Glomerular visceral epithelial cell (primary cell): ENCODE data around the gene KCNK3.
A peak's percentile ranks its signal among the peaks of the same experiment; 100 is the strongest.
"Not testable (repeated sequence)": the region's sequence is repeated elsewhere in the genome, so short reads cannot be mapped to it uniquely, and the experiment has no call there.

ENCODE experiments used
- DNase-seq: peaks from one replicate; pipeline ENCODE4 v3.0.0-alpha.2; 2016; ENCODE audit errors: extremely low spot score

The KCNK3 gene

GRCh38 chr2:26730549-26731344, 38.2 kb downstream of the KCNK3 start:
- no peak for DNase-seq

GRCh38 chr2:26731714-26732113, 39.2 kb downstream of the KCNK3 start:
- DNase-seq, result no peak

DNA sequence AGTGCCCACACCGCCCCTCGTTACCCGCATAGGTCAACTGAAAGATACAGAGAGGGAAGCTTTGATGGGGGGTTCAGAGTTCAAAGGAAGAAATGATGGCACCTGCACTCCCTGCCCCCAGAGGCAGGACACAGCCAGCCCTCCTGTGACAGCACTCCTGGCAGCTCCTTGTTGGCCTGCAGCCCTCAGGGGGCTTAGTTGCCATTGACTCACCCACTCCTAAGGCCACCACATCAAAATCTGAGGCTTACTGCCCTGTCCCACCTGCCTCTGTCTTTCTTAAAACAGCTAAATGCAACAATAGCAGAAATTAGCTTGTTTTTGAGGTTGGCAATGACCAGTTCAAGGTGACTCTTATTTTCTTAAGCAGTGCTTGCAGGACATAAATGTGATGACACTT, 39.9 kb downstream of the KCNK3 start:
- DNase-seq, result no peak

- DNase-seq, result no peak
Measured at GRCh38 chr2:26733413-26733812, 40.9 kb downstream of the KCNK3 start.

GRCh38 chr2:26735097-26735496, 42.6 kb downstream of the KCNK3 start:
- peak; percentile 48 for DNase-seq

- no peak for DNase-seq
Measured at GRCh38 chr2:26735883-26736588, 43.5 kb downstream of the KCNK3 start.

DNA sequence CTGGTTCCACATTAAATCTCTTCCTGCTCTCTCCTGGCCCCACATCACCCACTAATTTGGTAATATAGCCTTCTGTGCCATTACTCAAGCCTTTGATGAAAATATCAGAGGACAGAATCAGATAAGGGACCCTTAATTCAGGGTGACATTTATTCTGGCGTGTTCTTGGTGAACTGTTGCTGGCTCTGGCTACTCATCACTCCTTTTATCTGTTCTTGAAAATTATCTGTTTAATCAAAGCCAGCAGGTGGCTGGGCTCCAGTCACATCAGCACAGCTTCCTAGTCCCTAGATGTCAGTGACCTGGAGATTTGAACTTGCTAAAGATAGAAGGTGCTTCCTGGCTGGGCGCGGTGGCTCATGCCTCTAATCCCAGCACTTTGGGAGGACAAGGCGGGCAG, 44.7 kb downstream of the KCNK3 start:
- no peak for DNase-seq

- no peak for DNase-seq
Measured at GRCh38 chr2:26738481-26738880, 46.0 kb downstream of the KCNK3 start.

DNA sequence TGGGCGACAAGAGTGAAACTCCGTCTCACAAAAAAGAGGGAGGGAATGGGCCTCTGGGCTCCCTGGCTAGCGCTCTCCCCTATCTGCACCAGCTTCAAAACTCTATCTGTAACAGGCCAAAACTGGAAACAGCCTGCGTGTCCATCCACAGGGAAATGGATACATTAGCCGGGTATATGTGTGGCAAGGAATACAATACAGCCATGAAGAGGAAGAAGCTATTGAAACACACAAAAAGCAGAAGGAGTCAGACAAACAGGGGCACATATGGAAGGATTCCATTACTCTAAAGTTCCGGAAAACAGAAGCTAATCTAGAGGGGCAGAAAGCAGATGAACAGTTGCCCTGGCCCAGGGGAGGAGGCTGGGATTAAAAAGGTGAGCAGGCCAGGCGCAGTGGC, 47.0 kb downstream of the KCNK3 start:
- no peak for DNase-seq

GRCh38 chr2:26740346-26740745, 47.8 kb downstream of the KCNK3 start:
- no peak for DNase-seq

GRCh38 chr2:26740890-26741302, 48.4 kb downstream of the KCNK3 start:
- DNase-seq, result no peak

DNA sequence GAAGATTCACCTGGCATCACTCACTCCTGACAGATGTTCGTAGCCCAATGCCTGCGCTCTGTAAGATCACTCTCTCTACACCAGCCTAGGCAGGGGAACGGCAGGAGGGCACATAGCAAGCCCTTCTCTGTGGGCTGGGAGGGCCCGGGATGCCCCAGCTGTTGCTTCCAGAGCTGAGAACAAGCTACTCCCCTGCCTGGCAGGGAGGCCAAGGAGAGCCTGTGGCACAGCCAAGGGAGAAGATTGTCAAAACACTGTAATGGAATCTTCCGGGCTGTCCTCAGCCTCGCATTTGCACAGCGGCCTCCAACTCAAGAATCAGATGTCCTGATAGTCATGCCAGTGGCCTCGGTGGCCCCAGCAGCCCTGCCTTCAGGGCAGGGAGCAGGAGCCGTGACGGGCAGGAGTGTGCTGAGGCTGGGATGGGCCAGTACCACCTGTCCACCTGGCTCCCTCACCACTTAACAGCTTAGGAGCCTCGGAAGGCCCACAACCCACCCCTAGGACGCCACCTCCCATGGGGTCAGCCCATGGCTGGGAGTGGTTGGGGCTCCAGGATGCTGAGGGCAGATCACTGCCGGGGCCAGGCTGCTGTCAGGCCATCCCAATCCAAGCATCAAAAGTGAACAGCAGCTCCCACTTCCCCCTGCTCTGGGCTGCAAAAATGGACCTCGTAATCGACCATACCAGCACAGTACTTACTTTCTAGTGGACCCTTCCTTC, 49.7 kb downstream of the KCNK3 start:
- DNase-seq, result no peak

DNA sequence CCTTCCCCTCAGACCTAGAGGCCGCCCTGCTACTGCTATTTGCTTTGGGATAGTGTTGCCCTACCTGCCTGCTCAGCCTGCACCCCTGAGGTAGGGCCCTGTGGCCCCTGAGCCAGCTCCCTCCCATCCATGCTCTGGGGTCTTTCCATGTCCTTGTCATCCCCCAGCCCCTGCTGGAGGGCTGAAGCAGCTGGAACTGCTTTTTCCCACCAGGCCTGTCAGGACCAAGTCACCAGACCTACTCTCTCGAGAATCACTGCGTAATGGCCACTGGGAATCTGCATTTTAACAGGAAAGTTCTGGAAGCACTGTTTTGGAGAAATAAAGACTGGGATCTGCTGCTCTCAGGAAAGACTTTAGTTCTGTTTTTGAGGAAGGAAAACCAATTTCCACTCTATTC, 51.3 kb downstream of the KCNK3 start:
- no peak for DNase-seq

- DNase-seq, result no peak
Measured at GRCh38 chr2:26744953-26745352, 52.4 kb downstream of the KCNK3 start.

- peak; percentile 72 for DNase-seq
Measured at GRCh38 chr2:26745609-26746327, 53.2 kb downstream of the KCNK3 start.

GRCh38 chr2:26746934-26747333, 54.4 kb downstream of the KCNK3 start:
- no peak for DNase-seq

- DNase-seq, result peak; percentile 13
Measured at GRCh38 chr2:26749787-26750420, 57.4 kb downstream of the KCNK3 start.

- DNase-seq, result not testable (repeated sequence)
Measured at GRCh38 chr2:26750467-26750866, 57.9 kb downstream of the KCNK3 start.

DNA sequence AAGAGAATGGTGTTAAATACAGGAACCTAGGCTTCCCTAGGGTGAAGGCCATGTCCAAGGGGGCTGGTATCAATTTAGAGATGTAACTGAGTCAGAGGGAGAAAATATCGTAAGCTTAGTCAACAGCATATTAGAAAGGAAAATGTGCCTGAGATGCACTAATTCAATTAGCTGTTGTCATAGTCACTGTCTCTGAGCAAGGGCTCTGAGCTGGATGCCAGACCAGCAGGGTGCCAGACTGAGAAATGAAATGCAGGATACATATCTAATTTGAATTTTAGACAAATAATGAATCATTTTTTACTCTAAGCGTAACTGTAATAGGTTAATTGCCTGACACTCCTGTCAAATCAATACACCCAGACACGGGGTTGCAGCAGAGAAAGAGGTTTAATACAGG, 60.1 kb downstream of the KCNK3 start:
- DNase-seq, result no peak

DNA sequence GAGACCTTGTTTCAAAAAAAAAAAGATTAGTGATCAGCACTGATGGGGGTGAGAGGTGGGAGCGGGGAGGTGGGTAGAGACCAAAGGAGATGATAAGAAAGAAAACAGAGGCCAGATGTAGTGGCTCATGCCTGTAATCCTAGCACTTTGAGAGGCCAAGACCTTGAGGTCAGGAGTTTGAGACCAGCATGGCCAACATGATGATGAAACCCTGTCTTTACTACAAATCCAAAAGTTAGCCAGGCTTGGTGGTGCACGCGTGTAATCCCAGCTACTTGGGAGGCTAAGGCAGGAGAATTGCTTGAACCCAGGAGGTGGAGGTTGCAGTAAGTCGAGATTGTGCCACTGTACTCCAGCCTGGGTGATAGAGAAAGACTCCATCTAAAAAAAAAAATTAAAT, 62.0 kb downstream of the KCNK3 start:
- DNase-seq, result no peak

- DNase-seq, result peak; percentile 58
Measured at GRCh38 chr2:26754972-26755670, 62.6 kb downstream of the KCNK3 start.
